Measurements from ENCODE around the gene LNX2.

The LNX2 gene

DNA sequence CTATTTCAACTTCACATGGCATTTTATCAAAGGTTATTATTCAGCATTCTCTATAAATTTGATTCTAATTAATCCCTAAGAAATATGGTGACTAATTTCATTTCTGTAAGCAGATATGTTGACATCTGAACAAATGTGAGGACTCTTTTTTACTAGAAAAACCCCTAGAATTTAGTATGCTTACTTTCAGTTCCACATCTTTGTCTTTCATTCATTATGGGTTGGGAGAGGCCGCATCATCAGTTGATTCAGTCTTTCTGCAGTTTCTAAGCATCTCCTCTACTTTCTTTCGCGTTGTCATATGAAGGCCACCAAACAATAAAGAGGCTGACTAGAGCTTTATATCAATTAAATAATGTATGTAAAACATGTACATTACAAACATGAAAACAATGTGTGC lies 114.5 kb downstream of the LNX2 start:
- DNase-seq, result no peak

DNA sequence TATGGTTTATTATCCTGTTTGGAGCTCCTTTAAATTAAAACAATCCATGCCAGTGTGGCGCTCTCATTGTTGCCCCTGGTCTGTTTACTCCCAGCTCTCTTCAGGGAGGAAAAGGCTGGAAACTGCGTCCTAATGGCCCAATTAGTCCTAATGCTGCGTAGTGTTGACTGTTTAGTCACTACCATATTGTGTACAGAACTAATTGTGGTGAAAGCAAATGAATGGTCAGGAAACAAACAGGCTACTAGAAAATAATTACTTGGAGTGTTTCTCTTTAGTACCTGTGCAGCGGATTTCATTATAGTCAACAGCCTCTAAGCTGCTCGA lies 115.5 kb downstream of the LNX2 start:
- no peak for DNase-seq

DNA sequence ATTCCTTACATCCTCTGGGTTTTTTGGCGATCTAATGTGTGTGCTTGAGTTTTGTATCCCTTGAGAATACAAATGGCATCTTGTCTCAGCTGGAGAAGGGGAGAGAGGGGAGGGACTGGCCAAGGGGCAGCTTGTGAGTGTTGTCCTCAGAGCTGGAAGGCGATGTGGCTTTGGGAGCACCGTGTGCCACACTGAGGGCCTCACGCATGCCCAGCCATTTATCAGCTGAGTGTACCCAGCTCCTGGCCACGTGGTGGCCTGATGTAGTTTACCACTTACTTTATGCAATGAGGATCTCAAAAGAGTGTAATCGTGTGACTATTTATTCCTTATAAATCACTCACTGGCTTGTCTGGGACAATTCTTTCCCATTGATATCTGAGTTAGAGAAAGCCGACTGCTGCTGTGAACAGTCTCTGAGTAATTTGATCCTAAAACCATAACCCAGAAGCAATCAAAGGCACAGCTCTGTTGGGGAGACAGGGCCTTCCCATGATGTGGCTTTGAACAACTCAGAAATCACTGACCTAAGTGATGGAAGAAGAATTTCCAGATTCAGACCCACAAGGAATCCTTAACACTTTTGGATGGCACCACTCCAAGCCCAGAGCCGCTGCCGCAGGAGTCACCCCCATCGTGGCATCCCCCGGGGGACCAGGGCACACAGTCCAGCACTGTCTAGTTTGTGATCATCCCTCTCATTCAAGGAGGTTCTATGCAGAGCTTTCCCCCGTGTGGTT lies 116.0 kb downstream of the LNX2 start:
- DNase-seq, result no peak

DNA sequence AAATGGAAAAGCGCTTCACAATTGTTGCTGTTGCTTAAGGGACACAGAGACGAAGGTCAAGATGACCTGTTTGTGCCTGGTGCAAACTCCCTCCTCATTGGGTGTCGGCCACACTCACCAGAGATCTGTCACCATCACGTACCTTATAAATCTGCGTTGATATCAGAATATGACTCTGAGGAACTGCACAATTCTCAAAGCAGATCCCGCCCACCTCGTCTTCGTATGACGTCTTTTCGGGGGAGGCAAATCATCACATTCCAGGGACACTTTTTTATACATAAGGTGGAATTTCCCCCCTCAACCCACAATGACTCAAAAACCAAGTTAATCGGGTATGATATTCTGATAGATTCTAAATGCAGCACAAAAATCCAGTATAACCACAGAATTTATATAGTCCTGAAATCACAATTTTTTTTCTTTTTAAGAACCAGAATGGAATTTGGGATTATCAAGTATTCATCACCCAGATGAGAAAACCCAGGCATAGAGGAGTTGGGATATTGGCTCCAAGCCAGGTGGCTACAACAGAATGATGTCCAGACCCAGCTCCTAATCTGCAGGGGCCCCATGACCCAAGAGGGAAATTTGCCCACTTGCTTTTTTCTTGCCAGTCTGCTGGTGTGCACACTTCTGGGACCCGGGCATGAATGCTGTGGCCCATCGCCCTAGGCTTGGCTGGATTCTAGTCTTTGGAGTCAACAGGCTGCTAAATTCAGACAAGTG lies 119.4 kb downstream of the LNX2 start:
- DNase-seq, result no peak

DNA sequence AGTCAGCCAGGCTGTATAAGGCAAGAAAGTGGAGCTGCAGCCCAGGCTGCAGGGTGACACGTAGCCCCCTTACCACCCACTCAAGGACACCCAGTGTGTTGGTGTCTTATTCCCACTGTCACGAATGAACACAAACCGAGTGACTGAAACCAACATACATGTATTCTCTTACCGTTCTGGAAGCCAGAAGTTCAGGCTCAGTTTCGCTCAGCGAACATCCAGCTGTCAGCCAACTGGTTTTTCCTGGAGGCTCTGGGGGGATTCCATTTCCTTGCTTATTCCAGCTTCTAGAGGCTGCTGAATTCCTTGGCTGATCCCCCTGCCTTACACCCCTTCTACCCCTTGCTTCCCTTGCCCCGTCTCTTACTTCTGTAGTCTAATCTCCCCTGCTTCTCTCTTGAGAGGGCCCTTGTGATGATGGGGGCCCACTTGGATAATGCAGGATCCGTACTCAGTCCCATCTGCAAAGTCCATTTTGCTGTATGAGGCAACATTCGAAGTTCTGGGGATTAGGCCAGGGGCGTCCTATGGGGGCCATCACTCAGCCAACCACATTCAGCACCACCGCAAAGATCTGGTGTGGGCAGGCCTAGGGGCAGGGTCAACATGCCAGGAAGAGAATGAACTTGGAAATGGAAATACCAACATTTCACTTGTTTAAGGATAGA lies 122.6 kb downstream of the LNX2 start:
- no peak for DNase-seq

DNA sequence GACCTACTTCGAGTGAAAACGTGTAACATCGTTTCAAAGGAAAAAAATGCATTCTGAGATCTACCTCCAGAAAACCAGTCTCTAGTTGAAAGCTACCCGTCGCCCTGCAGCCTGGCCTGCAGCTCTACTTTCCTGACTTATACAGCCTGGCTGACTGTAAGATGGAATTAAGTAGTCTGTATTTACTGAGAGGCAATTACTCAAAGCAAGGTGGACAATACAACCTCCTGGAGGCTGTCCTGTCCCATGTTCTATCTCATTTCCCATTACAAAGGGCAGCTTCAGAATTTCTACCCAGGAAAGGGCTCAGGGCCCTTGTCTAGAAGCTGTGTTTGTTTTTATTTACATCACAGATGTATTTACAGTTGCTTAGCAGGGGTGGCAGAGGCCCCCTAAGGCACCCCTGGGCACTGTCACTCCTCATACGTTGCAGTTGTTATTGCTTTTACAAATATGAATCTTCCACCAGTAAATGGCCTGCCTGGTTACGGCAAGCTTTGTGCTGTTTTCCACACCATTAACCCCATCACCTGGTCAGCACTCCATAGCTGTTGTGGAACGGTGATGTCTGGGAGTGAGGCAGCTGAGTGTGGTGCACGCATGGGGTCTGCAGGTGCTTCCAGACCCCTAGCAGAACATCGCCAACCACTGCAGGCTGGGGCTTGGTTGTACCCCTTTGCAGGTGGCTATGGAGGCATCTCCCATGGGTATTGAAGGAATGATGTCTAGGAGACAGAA lies 123.6 kb downstream of the LNX2 start:
- no peak for DNase-seq

DNA sequence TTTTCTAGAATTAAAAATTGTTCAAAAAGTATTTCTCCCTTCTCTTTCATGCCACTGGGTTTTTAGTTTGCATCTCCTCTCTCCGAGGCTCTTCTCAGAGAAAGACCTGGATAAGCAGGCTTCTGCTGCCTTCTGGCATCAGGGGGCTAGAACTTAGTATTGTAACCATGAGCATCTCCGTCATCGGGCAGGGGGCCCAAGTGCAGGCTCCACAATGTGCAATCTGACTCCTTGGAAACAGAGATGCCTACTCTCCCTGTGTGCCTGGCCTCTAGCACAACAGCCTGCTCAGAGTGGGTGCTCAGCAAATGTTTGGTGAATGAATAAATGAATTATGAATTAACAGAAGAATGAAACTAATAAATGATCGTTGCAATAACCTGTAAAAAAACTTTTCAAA lies 124.3 kb downstream of the LNX2 start:
- peak in 4 of 56 donors; percentile 3 to 10 (median 4) for DNase-seq

Data from amygdala (tissue), 56 donors.